ENCODE data around the gene CTSF. TPM values are rescaled to one million over a fixed set of nuclear protein-coding genes. Genes with fewer than 3 reads are reported as not detected.

Gene CTSF
- total and polyA plus RNA-seq, 3 donors from 2014 or later: 125 to 242 (median 164) TPM

GRCh38 chr11:66561178-66561974 lies 7.0 kb downstream of the CTSF start:
- Histone ChIP-seq H3K9me3 (no peaks in the 10 kb centered on the region), H3K4me3 (no peak overlapping the region), H3K27me3 (no peaks in the 10 kb centered on the region), H3K27ac (no peak overlapping the region), H3K36me3 (ENCODE audit: low read depth, missing control alignments) (no peaks in the 10 kb centered on the region), H3K4me1 (peaks cover 7% of the 10 kb centered on the region)
- intact Hi-C loops (cut with DNase I; ENCODE audit: low total_unique reads): no loop called here
- no peak for DNase-seq
- TF ChIP-seq CTCF (IDR thresholded peaks at IDR 0.05) (no peak), POLR2A (IDR thresholded peaks at IDR 0.05) (no peak)
- 75 to 80% methylated on average over 1 to 14 of the region's 14 CpGs for WGBS, 2 donors

- TF ChIP-seq POLR2A (IDR thresholded peaks at IDR 0.05): no peak
- Histone ChIP-seq H3K36me3 (ENCODE audit: low read depth, missing control alignments) (no peaks in the 10 kb centered on the region), H3K9me3 (no peaks in the 10 kb centered on the region), H3K4me1 (peaks cover 7% of the 10 kb centered on the region), H3K27me3 (no peaks in the 10 kb centered on the region), H3K27ac (no peak overlapping the region), H3K4me3 (peak overlapping the region in 1 of 2 donors; percentile 38)
- intact Hi-C loops (cut with DNase I; ENCODE audit: low total_unique reads): no loop called here
- WGBS, 2 donors: 69 to 83% methylated on average over 7 to 21 of the region's 27 CpGs
- no peak for DNase-seq
Measured at GRCh38 chr11:66559866-66560676, 8.3 kb downstream of the CTSF start.

GRCh38 chr11:66559142-66559865 lies 9.1 kb downstream of the CTSF start:
- Histone ChIP-seq H3K9me3 (no peaks in the 10 kb centered on the region), H3K27me3 (no peaks in the 10 kb centered on the region), H3K4me3 (peak overlapping the region in 1 of 2 donors; percentile 38), H3K4me1 (peaks cover 7% of the 10 kb centered on the region), H3K27ac (no peak overlapping the region), H3K36me3 (ENCODE audit: low read depth, missing control alignments) (no peaks in the 10 kb centered on the region)
- intact Hi-C loops (cut with DNase I; ENCODE audit: low total_unique reads): no loop called here
- DNase-seq: peak; percentile 49
- 11 to 13% methylated on average over 16 to 49 of the region's 50 CpGs for WGBS, 2 donors
- TF ChIP-seq POLR2A (IDR thresholded peaks at IDR 0.05) (no peak), CTCF (IDR thresholded peaks at IDR 0.05) (no peak)

GRCh38 chr11:66557733-66558326 lies 10.6 kb downstream of the CTSF start:
- 93 to 96% methylated on average over 12 to 24 of the region's 24 CpGs for WGBS, 2 donors
- no peak for DNase-seq
- no peak overlapping the region for H3K27ac ChIP-seq

More at GRCh38 chr11:66557733-66558326, 10.6 kb downstream of the CTSF start:
- no peak for TF ChIP-seq CTCF (IDR thresholded peaks at IDR 0.05)
- no peak for TF ChIP-seq POLR2A (IDR thresholded peaks at IDR 0.05)
- H3K4me1 ChIP-seq: peaks cover 7% of the 10 kb centered on the region
- intact Hi-C loops (cut with DNase I; ENCODE audit: low total_unique reads): no loop called here
- H3K4me3 ChIP-seq: no peak overlapping the region
- no peaks in the 10 kb centered on the region for H3K9me3 ChIP-seq
- no peaks in the 10 kb centered on the region for H3K36me3 ChIP-seq (ENCODE audit: low read depth, missing control alignments)
- no peaks in the 10 kb centered on the region for H3K27me3 ChIP-seq
